Measurements from ENCODE around the gene CIAO2B. TPM values are rescaled to one million over a fixed set of nuclear protein-coding genes. Genes with fewer than 3 reads are reported as not detected.

Gene CIAO2B
- total and polyA plus RNA-seq, 2 donors (not counting 3 experiments of a cell fraction or from before 2014, with no cell fraction given), result 78.7 to 314 TPM

- no peak overlapping the region for H3K4me2 ChIP-seq (ENCODE audit: insufficient read depth, low read length)
- H3K9me3 ChIP-seq (replicated peaks; ENCODE audit: control insufficient read depth, insufficient read depth, low read length), result no peaks in the 10 kb centered on the region
- H3K79me2 ChIP-seq (ENCODE audit: control insufficient read depth, insufficient read depth, low read length), result no peaks in the 10 kb centered on the region
- H3K27me3 ChIP-seq (ENCODE audit: control insufficient read depth in 2 of 2, insufficient read depth in 2 of 2, low read length in 2 of 2), result peaks cover 4 to 11% of the 10 kb centered on the region in 2 experiments
- no peak for TF ChIP-seq JUN (IDR thresholded peaks at IDR 0.05; ENCODE audit: borderline replicate concordance, insufficient read depth, insufficient read length, low read depth)
- H3K9ac ChIP-seq (replicated peaks; ENCODE audit: extremely low read depth, insufficient read depth, low read length), result no peak overlapping the region
- ChIA-PET CTCF (interaction anchor here (0.7 to 3.8 kb wide), 14 partner anchors 8 to 447 kb away, joined by 3 to 55 read pairs (median 4); partner anchors contain the start of gene CES3), POLR2A (no interaction called here)
- no peak for DNase-seq (ENCODE audit: low read depth, low spot score)
- H3K4me3 ChIP-seq (replicated peaks in 1 of 3; ENCODE audit: insufficient read depth in 1 of 3, low read depth in 1 of 3, low read length in 3 of 3), result no peak overlapping the region
- dilution Hi-C loops (cut with MboI; ENCODE audit: extremely low pct_ligation_motif_present, low sequenced_read_pairs), result no loop called here
- no TSS peak for BruUV-seq (replicated peaks)
- no peaks in the 10 kb centered on the region for H3K9me1 ChIP-seq (replicated peaks; ENCODE audit: control insufficient read depth, extremely low read depth, insufficient read depth, low read length)
- peaks cover 9% of the 10 kb centered on the region for H3K4me1 ChIP-seq (ENCODE audit: control insufficient read depth, extremely low read depth, insufficient read depth, low read length)
- FAIRE-seq, result no peak
- no peaks in the 10 kb centered on the region for H4K20me1 ChIP-seq (replicated peaks; ENCODE audit: control insufficient read depth, extremely low read depth, insufficient read depth, low read length)
- H3K36me3 ChIP-seq (ENCODE audit: control insufficient read depth in 2 of 2, extremely low read depth in 1 of 2, insufficient read depth in 2 of 2, low read length in 2 of 2), result no peaks in the 10 kb centered on the region
- intact Hi-C loops (cut with micrococcal nuclease), result loop anchor here (10.0 kb wide), 1 partner anchor 442 kb away; the partner anchor contains the start of gene TPPP3
- H2AFZ ChIP-seq (ENCODE audit: low read depth, low read length), result no peak overlapping the region
- H3K27ac ChIP-seq (ENCODE audit: insufficient read depth, low read depth, low read length), result no peak overlapping the region
Measured at GRCh38 chr16:66952430-66953110, 18.4 kb upstream of the CIAO2B start.

GRCh38 chr16:66950971-66951790, 17.0 kb upstream of the CIAO2B start:
- Histone ChIP-seq H3K27me3 (ENCODE audit: control insufficient read depth in 2 of 2, insufficient read depth in 2 of 2, low read length in 2 of 2) (peaks cover 4 to 10% of the 10 kb centered on the region in 2 experiments), H3K9me1 (replicated peaks; ENCODE audit: control insufficient read depth, extremely low read depth, insufficient read depth, low read length) (no peaks in the 10 kb centered on the region), H3K27ac (ENCODE audit: insufficient read depth, low read depth, low read length) (no peak overlapping the region), H3K9ac (replicated peaks; ENCODE audit: extremely low read depth, insufficient read depth, low read length) (no peak overlapping the region), H2AFZ (ENCODE audit: low read depth, low read length) (no peak overlapping the region), H3K9me3 (replicated peaks; ENCODE audit: control insufficient read depth, insufficient read depth, low read length) (no peaks in the 10 kb centered on the region), H4K20me1 (replicated peaks; ENCODE audit: control insufficient read depth, extremely low read depth, insufficient read depth, low read length) (no peaks in the 10 kb centered on the region), H3K4me1 (ENCODE audit: control insufficient read depth, extremely low read depth, insufficient read depth, low read length) (peaks cover 12% of the 10 kb centered on the region), H3K4me2 (ENCODE audit: insufficient read depth, low read length) (no peak overlapping the region), H3K79me2 (ENCODE audit: control insufficient read depth, insufficient read depth, low read length) (no peaks in the 10 kb centered on the region), H3K4me3 (replicated peaks in 1 of 3; ENCODE audit: insufficient read depth in 1 of 3, low read depth in 1 of 3, low read length in 3 of 3) (no peak overlapping the region), H3K36me3 (ENCODE audit: control insufficient read depth in 2 of 2, extremely low read depth in 1 of 2, insufficient read depth in 2 of 2, low read length in 2 of 2) (no peaks in the 10 kb centered on the region)
- CTCF ChIA-PET, result interaction anchor here (1.0 to 3.8 kb wide), 4 partner anchors 10 to 203 kb away, joined by 3 to 55 read pairs (median 6); partner anchors contain the start of gene CES3
- dilution Hi-C loops (cut with MboI; ENCODE audit: extremely low pct_ligation_motif_present, low sequenced_read_pairs), result no loop called here
- intact Hi-C loops (cut with micrococcal nuclease), result loop anchor here (10.0 kb wide), 1 partner anchor 444 kb away; the partner anchor contains the start of gene TPPP3
- FAIRE-seq (no peak), DNase-seq (ENCODE audit: low read depth, low spot score) (no peak)
- POLR2A ChIA-PET, result no interaction called here
- BruUV-seq (replicated peaks), result no TSS peak
- TF ChIP-seq POLR2AphosphoS5 (IDR thresholded peaks at IDR 0.05; ENCODE audit: insufficient read depth, low read depth, low read length) (no peak), MAX (IDR thresholded peaks at IDR 0.05; ENCODE audit: insufficient read depth, insufficient read length) (no peak), POLR2A (IDR thresholded peaks at IDR 0.05; ENCODE audit: low read depth, low read length) (no peak), GATA2 (IDR thresholded peaks at IDR 0.05; ENCODE audit: insufficient read depth, insufficient read length, low read depth, low read length) (no peak), EZH2 (IDR thresholded peaks at IDR 0.05; ENCODE audit: borderline replicate concordance, low read depth, low read length, severe bottlenecking) (no peak), CTCF (IDR thresholded peaks at IDR 0.05; ENCODE audit: extremely low read depth in 1 of 2, insufficient read depth in 1 of 2, low read depth in 1 of 2, low read length in 2 of 2) (no peak), FOS (IDR thresholded peaks at IDR 0.05; ENCODE audit: borderline replicate concordance, insufficient read depth, low read length) (no peak)
